OCI-LY1 (cell line): ENCODE measurements around the gene TTC27.

Experiments used
- EZH2 ChIP-seq: fragments of 200-600 bp; sonication (generic), shearing (Covaris generic); IDR thresholded peaks from 2 replicates; pipeline ENCODE4 v1.8.0; 2017; ENCODE audit warnings: borderline replicate concordance, mixed run types, mild to moderate bottlenecking, antibody characterized with exemption, low read length, moderate library complexity, mixed read lengths
- TF ChIP-seq, protein P1 (sequence below): fragments of 200-600 bp; sonication (generic), shearing (Covaris generic); IDR thresholded peaks from 2 replicates; pipeline ENCODE4 v1.5.1; 2017; ENCODE audit warnings: mild to moderate bottlenecking, antibody characterized with exemption, low read length, moderate library complexity, mixed read lengths

GRCh38 chr2:32647180-32647651 is 19.4 kb downstream of the TTC27 start:
- TF ChIP-seq, protein P1, sequence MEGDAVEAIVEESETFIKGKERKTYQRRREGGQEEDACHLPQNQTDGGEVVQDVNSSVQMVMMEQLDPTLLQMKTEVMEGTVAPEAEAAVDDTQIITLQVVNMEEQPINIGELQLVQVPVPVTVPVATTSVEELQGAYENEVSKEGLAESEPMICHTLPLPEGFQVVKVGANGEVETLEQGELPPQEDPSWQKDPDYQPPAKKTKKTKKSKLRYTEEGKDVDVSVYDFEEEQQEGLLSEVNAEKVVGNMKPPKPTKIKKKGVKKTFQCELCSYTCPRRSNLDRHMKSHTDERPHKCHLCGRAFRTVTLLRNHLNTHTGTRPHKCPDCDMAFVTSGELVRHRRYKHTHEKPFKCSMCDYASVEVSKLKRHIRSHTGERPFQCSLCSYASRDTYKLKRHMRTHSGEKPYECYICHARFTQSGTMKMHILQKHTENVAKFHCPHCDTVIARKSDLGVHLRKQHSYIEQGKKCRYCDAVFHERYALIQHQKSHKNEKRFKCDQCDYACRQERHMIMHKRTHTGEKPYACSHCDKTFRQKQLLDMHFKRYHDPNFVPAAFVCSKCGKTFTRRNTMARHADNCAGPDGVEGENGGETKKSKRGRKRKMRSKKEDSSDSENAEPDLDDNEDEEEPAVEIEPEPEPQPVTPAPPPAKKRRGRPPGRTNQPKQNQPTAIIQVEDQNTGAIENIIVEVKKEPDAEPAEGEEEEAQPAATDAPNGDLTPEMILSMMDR, result no peak
- TF ChIP-seq EZH2, result no peak
